Measurements from ENCODE around the gene EYA4.

EYA4 gene

GRCh38 chr6:133528566-133528965 is 287.4 kb downstream of the EYA4 start:
- H3K4me3 ChIP-seq (ENCODE audit: low read depth, low read length) = no peak overlapping the region
- no peak for DNase-seq (ENCODE audit: low read depth)
- no peak for TF ChIP-seq MAX (IDR thresholded peaks at IDR 0.05; ENCODE audit: low read depth, low read length)
- no peak for TF ChIP-seq POLR2A (IDR thresholded peaks at IDR 0.05; ENCODE audit: extremely low read depth, insufficient read length)
- TF ChIP-seq CTCF (IDR thresholded peaks at IDR 0.05; ENCODE audit: low read depth, low read length) = no peak
- TF ChIP-seq MYC (IDR thresholded peaks at IDR 0.05; ENCODE audit: low read depth, low read length) = no peak

GRCh38 chr6:133532908-133533307 is 291.8 kb downstream of the EYA4 start:
- TF ChIP-seq MYC (IDR thresholded peaks at IDR 0.05; ENCODE audit: low read depth, low read length) = no peak
- no peak for TF ChIP-seq CTCF (IDR thresholded peaks at IDR 0.05; ENCODE audit: low read depth, low read length)
- TF ChIP-seq POLR2A (IDR thresholded peaks at IDR 0.05; ENCODE audit: extremely low read depth, insufficient read length) = no peak
- TF ChIP-seq MAX (IDR thresholded peaks at IDR 0.05; ENCODE audit: low read depth, low read length) = no peak
- H3K4me3 ChIP-seq (ENCODE audit: low read depth, low read length) = no peak overlapping the region
- DNase-seq (ENCODE audit: low read depth) = no peak

GRCh38 chr6:133539502-133540259 is 298.5 kb downstream of the EYA4 start:
- TF ChIP-seq MAX (IDR thresholded peaks at IDR 0.05; ENCODE audit: low read depth, low read length) (no peak), CTCF (IDR thresholded peaks at IDR 0.05; ENCODE audit: low read depth, low read length) (no peak), POLR2A (IDR thresholded peaks at IDR 0.05; ENCODE audit: extremely low read depth, insufficient read length) (no peak), MYC (IDR thresholded peaks at IDR 0.05; ENCODE audit: low read depth, low read length) (no peak)
- DNase-seq (ENCODE audit: low read depth) = no peak
- H3K4me3 ChIP-seq (ENCODE audit: low read depth, low read length) = no peak overlapping the region

GRCh38 chr6:133540361-133540760 is 299.2 kb downstream of the EYA4 start:
- no peak for DNase-seq (ENCODE audit: low read depth)
- TF ChIP-seq MAX (IDR thresholded peaks at IDR 0.05; ENCODE audit: low read depth, low read length) (no peak), MYC (IDR thresholded peaks at IDR 0.05; ENCODE audit: low read depth, low read length) (no peak), POLR2A (IDR thresholded peaks at IDR 0.05; ENCODE audit: extremely low read depth, insufficient read length) (no peak), CTCF (IDR thresholded peaks at IDR 0.05; ENCODE audit: low read depth, low read length) (no peak)
- H3K4me3 ChIP-seq (ENCODE audit: low read depth, low read length) = no peak overlapping the region

GRCh38 chr6:133541040-133541439 is 299.9 kb downstream of the EYA4 start:
- TF ChIP-seq MAX (IDR thresholded peaks at IDR 0.05; ENCODE audit: low read depth, low read length) = no peak
- TF ChIP-seq POLR2A (IDR thresholded peaks at IDR 0.05; ENCODE audit: extremely low read depth, insufficient read length) = no peak
- TF ChIP-seq CTCF (IDR thresholded peaks at IDR 0.05; ENCODE audit: low read depth, low read length) = no peak
- no peak for TF ChIP-seq MYC (IDR thresholded peaks at IDR 0.05; ENCODE audit: low read depth, low read length)
- no peak for DNase-seq (ENCODE audit: low read depth)
- no peak overlapping the region for H3K4me3 ChIP-seq (ENCODE audit: low read depth, low read length)
